ENCODE measurements around the gene TRIM3. TPM values are rescaled to one million over a fixed set of nuclear protein-coding genes. Genes with fewer than 3 reads are reported as not detected.

TRIM3 gene
- total RNA-seq, 4 donors from 2014 or later = 19.2 to 24.1 (median 22.4) TPM

- intact Hi-C loops (cut with DNase I; ENCODE audit: low total_unique reads) = no loop called here
- TF ChIP-seq POLR2A (IDR thresholded peaks at IDR 0.05) (no peak), CTCF (IDR thresholded peaks at IDR 0.05) (no peak)
- DNase-seq (ENCODE audit: low spot score in 2 of 2) = no peak
- H3K4me3 ChIP-seq (ENCODE audit: low read depth, poor library complexity, severe bottlenecking) = no peak overlapping the region
- 89 to 92% methylated on average over 2 of the region's 2 CpGs for WGBS, 2 donors
These were observed 20.6 kb downstream of the TRIM3 start for GRCh38 chr11:6453152-6453551.

- intact Hi-C loops (cut with DNase I; ENCODE audit: low total_unique reads) = no loop called here
- TF ChIP-seq POLR2A (IDR thresholded peaks at IDR 0.05) (no peak), CTCF (IDR thresholded peaks at IDR 0.05) (no peak)
- H3K4me3 ChIP-seq (ENCODE audit: low read depth, poor library complexity, severe bottlenecking) = no peak overlapping the region
- DNase-seq (ENCODE audit: low spot score in 2 of 2) = no peak
- 81 to 84% methylated on average over 3 of the region's 3 CpGs for WGBS, 2 donors
These were observed 21.5 kb downstream of the TRIM3 start for GRCh38 chr11:6452219-6452618.

DNA sequence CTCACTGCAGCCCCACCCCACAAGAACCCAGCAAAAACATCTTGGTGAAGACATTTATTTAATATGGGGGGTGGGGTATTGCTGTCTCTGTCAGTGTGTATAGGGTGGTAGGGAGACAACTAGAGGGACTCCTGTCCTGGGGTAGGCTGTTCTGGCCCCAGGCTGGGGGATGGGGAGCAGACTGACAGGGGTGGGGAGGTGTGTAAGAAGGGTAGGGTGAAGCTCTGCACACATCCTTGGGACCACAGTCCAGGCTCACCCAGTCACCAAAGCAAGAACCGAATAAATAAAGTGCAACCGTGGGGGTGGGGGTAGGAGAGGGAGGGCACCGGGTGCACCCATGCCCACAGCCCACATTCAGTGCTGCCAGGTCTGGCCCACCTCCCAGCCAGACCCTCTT lies 25.2 kb downstream of the TRIM3 start:
- intact Hi-C loops (cut with DNase I; ENCODE audit: low total_unique reads) = no loop called here
- DNase-seq (ENCODE audit: low spot score in 2 of 2) = no peak
- TF ChIP-seq CTCF (IDR thresholded peaks at IDR 0.05) (no peak), POLR2A (IDR thresholded peaks at IDR 0.05) (no peak)
- H3K4me3 ChIP-seq (ENCODE audit: low read depth, poor library complexity, severe bottlenecking) = no peak overlapping the region
- 88 to 93% methylated on average over 3 of the region's 3 CpGs for WGBS, 2 donors

DNA sequence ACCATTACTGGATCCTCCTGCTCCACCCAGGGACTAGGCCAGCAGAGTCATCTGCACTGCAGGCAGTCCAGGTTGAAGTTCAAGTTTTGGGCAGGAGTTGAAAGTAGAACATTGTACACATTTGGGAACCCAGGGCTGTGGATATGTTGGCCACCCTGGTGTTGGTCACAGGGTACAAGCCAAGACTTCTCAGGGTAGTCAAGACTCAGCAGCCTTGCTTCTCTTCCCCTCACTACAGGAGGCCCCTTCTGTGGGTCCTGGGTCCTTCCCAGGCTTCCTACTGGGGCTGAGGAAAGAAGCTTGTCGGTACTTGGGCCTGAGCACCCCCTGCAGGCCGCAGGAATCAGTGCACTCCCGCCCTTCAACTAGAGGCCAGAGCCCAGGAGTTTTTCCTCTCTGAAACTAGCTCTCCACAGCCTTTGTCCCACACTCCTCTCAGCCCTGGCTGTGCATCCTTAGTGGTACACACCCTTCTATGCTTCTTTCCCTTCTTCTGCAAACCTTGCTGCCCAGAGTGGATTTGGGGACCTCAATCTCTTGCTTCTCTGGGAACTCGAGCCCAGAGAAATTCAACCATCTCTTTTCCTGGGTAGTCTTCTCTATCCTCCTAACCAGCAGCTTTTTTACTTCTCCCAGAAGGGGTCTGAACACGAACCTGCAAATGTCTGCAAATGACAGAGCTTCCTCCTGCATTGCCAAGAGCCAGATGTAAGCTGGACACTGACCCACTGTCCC lies 30.3 kb downstream of the TRIM3 start:
- H3K4me3 ChIP-seq (ENCODE audit: low read depth, poor library complexity, severe bottlenecking) = no peak overlapping the region
- peak; percentile 38 to 88 for DNase-seq (ENCODE audit: low spot score in 2 of 2)
- intact Hi-C loops (cut with DNase I; ENCODE audit: low total_unique reads) = loop anchor here (5.0 kb wide), 1 partner anchor 61 kb away; no protein-coding TSS in a partner anchor
- TF ChIP-seq CTCF (IDR thresholded peaks at IDR 0.05) = peak in 1 of 3 donors; percentile 55
- TF ChIP-seq POLR2A (IDR thresholded peaks at IDR 0.05) = no peak
- 25 to 26% methylated on average over 5 of the region's 5 CpGs for WGBS, 2 donors

GRCh38 chr11:6442441-6442840 lies 31.3 kb downstream of the TRIM3 start:
- intact Hi-C loops (cut with DNase I; ENCODE audit: low total_unique reads) = loop anchor here (5.0 kb wide), 1 partner anchor 60 kb away; no protein-coding TSS in a partner anchor
- TF ChIP-seq POLR2A (IDR thresholded peaks at IDR 0.05) = no peak

GRCh38 chr11:6440906-6441358 lies 32.8 kb downstream of the TRIM3 start, which contains the start of gene HPX:
HPX (minus strand) TSS chr11:6440987; CDS start chr11:6440963, 24 bp downstream.
- intact Hi-C loops (cut with DNase I; ENCODE audit: low total_unique reads) = loop anchor here (5.0 kb wide), 1 partner anchor 59 kb away; no protein-coding TSS in a partner anchor
- TF ChIP-seq CTCF (IDR thresholded peaks at IDR 0.05) (no peak), POLR2A (IDR thresholded peaks at IDR 0.05) (no peak)
- no peak for DNase-seq (ENCODE audit: low spot score in 2 of 2)
- H3K4me3 ChIP-seq (ENCODE audit: low read depth, poor library complexity, severe bottlenecking) = no peak within 1 kb of the TSS
- 74 to 92% methylated on average over 3 of the region's 3 CpGs for WGBS, 2 donors

More at GRCh38 chr11:6442441-6442840, 31.3 kb downstream of the TRIM3 start:
- H3K4me3 ChIP-seq (ENCODE audit: low read depth, poor library complexity, severe bottlenecking) = no peak overlapping the region
- WGBS, 2 donors = 89 to 96% methylated on average over 4 of the region's 4 CpGs
- no peak for DNase-seq (ENCODE audit: low spot score in 2 of 2)
